Activated CD4-positive, alpha-beta memory T cell treated with anti-CD3 and anti-CD28 coated beads, Interleukin-2, amount 10 ng/mL, durations not matched to agents 7 days and 5 days (primary cell): ENCODE measurements around the gene CLPTM1L. TPM values are rescaled to one million over a fixed set of nuclear protein-coding genes. Genes with fewer than 3 reads are reported as not detected.
"Not testable (repeated sequence)": the region's sequence is repeated elsewhere in the genome, so short reads cannot be mapped to it uniquely, and the experiment has no call there.

ENCODE experiments used
- CTCF ChIA-PET: fragments of 350-600 bp; sonication (Branson Sonifier 250); formaldehyde crosslinking; loops from one replicate; lab custom pipeline; 2021; ENCODE audit warnings: antibody characterized with exemption, inconsistent platforms; lab: Charles Lee
- POLR2A ChIA-PET: fragments of 350-600 bp; sonication (Branson Sonifier 250); formaldehyde crosslinking; loops from one replicate; lab custom pipeline; 2021; ENCODE audit warnings: antibody characterized with exemption; lab: Charles Lee
- DNase-seq: peaks from one replicate; pipeline ENCODE4 v3.0.0-alpha.2; 2020
- H3K27ac Mint-ChIP-seq: one replicate; pipeline ENCODE4 v1.8.0; 2021; ENCODE audit warnings: mild to moderate bottlenecking, mixed read lengths
- H3K27me3 Mint-ChIP-seq: one replicate; pipeline ENCODE4 v1.8.0; 2021; ENCODE audit warnings: mixed read lengths
- H3K36me3 Mint-ChIP-seq: one replicate; pipeline ENCODE4 v1.8.0; 2021; ENCODE audit warnings: low read depth, mixed read lengths
- H3K4me1 Mint-ChIP-seq: one replicate; pipeline ENCODE4 v1.8.0; 2021; ENCODE audit warnings: mixed read lengths
- H3K4me3 Mint-ChIP-seq: one replicate; pipeline ENCODE4 v1.8.0; 2021; ENCODE audit warnings: mild to moderate bottlenecking, mixed read lengths
- H3K9me3 Mint-ChIP-seq: one replicate; pipeline ENCODE4 v1.8.0; 2021; ENCODE audit warnings: mixed read lengths
- total RNA-seq, 2 experiments: library from RNA; stranded (reverse); gene quantifications; one replicate each; pipeline ENCODE4 v1.2.3, GENCODE V29; 2021

CLPTM1L gene
- total RNA-seq, 2 experiments from 2014 or later: 99.7 to 101 TPM

DNA sequence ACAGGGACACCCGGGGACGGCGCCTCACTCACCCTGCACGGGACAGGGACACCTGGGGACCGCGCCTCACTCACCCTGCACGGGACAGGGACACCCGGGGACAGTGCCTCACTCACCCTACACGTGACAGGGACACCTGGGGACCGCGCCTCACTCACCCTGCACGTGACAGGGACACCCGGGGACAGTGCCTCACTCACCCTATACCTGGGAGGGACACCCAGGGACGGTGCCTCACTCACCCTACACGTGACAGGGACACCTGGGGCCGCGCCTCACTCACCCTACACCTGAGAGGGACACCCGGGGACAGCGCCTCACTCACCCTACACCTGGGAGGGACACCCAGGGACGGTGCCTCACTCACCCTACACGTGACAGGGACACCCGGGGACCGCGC lies 53.9 kb downstream of the CLPTM1L start:
- H3K4me3 Mint-ChIP-seq, H3K36me3 Mint-ChIP-seq, POLR2A ChIA-PET, H3K27ac Mint-ChIP-seq, H3K9me3 Mint-ChIP-seq, DNase-seq, H3K27me3 Mint-ChIP-seq, H3K4me1 Mint-ChIP-seq, CTCF ChIA-PET: not testable (repeated sequence)

DNA sequence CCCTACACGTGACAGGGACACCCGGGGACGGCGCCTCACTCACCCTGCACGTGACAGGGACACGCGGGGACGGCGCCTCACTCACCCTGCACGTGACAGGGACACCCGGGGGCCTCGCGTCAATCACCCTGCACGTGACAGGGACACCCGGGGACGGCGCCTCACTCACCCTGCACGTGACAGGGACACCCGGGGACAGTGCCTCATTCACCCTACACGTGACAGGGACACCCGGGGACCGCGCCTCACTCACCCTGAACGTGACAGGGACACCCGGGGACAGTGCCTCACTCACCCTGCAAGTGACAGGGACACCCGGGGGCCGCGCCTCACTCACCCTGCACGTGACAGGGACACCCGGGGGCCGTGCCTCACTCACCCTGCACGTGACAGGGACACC lies 55.3 kb downstream of the CLPTM1L start:
- DNase-seq, H3K9me3 Mint-ChIP-seq, H3K36me3 Mint-ChIP-seq, CTCF ChIA-PET, H3K27ac Mint-ChIP-seq, H3K27me3 Mint-ChIP-seq, POLR2A ChIA-PET, H3K4me3 Mint-ChIP-seq, H3K4me1 Mint-ChIP-seq: not testable (repeated sequence)

DNA sequence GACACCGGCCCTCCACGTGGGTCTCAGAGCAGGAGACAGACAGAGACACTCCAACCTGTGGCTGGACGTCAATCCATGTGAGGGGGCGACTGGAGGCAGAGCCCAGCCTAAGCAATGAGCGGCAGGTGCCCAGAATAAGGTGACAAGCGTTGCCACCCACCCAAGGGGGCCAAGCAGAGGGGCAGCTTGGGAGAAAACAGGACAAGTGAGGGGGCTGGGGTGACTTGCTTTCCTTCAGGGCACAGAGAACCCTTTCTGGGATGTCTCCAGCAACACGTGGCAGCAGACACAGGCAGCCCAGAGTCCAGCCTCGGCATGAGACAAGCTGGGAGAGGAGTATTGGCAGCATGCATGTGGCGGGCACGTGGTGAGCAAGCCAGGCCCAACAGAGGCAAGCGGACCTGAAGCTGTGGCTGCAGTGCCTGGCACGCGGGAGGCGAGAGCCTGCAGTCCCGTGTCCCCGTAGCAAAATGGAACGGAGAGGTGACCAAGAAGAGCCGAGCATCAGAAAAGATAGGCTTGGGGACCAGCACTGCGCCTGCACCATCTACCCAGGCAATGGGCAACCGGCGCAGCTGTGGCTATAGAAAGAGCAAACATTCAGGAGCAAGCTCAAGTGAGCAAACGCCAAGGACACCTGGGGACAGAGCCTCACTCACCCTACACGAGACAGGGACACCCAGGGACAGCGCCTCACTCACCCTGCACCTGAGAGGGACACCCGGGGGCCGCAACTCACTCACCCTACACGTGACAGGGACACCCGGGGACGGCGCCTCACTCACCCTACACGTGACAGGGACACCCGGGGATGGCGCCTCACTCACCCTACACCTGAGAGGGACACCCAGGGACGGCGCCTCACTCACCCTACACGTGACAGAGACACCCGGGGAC lies 56.2 kb downstream of the CLPTM1L start:
- ChIA-PET POLR2A (no interaction called here), CTCF (no interaction called here)
- DNase-seq: no peak
- Mint-ChIP-seq H3K27me3 (no peaks in the 10 kb centered on the region), H3K9me3 (peaks cover 4% of the 10 kb centered on the region), H3K4me1 (peaks cover 4% of the 10 kb centered on the region), H3K36me3 (peaks cover 8% of the 10 kb centered on the region), H3K27ac (no peak overlapping the region), H3K4me3 (no peak overlapping the region)

DNA sequence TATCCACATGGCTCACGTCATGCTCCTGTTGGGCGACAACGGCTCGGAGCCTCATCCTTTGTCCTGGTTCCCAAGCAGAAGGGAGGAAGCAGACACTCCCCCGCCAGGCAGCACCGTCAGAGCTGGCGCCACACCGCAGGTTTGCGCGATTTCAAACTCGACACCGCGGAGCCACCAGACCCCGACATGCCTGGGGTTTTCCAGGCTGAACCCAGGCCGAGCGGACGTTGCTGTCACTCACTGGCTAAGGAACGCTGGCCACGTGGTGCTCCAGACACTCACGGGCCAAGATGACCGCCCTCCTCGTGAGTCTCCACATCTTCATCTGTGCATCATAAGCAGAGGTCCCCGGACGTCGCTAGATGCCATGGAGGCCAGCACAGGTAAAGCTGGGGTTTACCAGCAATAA lies 59.0 kb downstream of the CLPTM1L start:
- POLR2A ChIA-PET: no interaction called here
- peaks cover 4% of the 10 kb centered on the region for H3K9me3 Mint-ChIP-seq
- H3K27ac Mint-ChIP-seq: no peak overlapping the region
- peaks cover 8% of the 10 kb centered on the region for H3K36me3 Mint-ChIP-seq
- no peak overlapping the region for H3K4me3 Mint-ChIP-seq
- CTCF ChIA-PET: no interaction called here
- no peaks in the 10 kb centered on the region for H3K27me3 Mint-ChIP-seq
- peaks cover 1% of the 10 kb centered on the region for H3K4me1 Mint-ChIP-seq
- DNase-seq: no peak

DNA sequence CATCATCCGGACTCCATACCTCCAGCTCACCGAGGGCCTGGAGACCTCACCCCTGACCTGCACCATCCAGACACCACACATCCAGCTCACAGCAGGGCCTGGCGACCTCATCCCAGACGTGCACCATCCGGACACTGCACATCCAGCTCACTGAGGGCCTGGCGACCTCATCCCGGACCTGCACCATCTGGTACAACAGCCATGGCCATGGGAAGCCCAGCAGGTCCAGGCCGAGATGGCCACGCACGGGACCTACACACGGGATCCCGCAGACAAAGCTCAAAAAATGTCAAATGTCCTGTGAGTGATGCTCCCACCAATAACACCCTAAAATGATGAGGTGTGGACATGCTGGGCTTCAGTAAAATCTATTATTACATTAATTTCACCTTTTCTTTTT lies 59.8 kb downstream of the CLPTM1L start:
- Mint-ChIP-seq H3K27ac (no peak overlapping the region), H3K36me3 (peaks cover 8% of the 10 kb centered on the region), H3K27me3 (no peaks in the 10 kb centered on the region), H3K4me1 (peaks cover 1% of the 10 kb centered on the region), H3K9me3 (peaks cover 4% of the 10 kb centered on the region), H3K4me3 (no peak overlapping the region)
- CTCF ChIA-PET: no interaction called here
- POLR2A ChIA-PET: no interaction called here
- DNase-seq: no peak

DNA sequence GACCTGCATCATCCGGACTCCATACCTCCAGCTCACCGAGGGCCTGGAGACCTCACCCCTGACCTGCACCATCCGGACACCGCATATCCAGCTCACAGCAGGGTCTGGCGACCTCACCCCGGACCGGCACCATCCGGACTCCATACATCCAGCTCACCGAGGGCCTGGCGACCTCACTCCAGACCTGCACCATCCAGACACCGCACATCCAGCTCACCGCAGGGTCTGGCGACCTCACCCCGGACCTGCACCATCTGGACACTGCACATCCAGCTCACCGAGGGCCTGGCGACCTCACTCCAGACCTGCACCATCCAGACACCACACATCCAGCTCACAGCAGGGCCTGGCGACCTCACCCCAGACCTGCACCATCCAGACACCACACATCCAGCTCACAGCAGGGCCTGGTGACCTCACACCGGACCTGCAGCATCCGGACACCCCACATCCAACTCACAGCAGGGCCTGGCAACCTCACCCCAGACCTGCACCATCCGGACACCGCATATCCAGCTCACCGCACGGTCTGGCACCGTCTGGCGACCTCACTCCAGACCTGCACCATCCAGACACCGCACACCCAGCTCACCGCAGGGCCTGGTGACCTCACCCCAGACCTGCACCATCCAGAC lies 60.4 kb downstream of the CLPTM1L start:
- H3K4me3 Mint-ChIP-seq, H3K9me3 Mint-ChIP-seq, H3K27me3 Mint-ChIP-seq, POLR2A ChIA-PET, H3K4me1 Mint-ChIP-seq, H3K27ac Mint-ChIP-seq, DNase-seq, CTCF ChIA-PET, H3K36me3 Mint-ChIP-seq: not testable (repeated sequence)

DNA sequence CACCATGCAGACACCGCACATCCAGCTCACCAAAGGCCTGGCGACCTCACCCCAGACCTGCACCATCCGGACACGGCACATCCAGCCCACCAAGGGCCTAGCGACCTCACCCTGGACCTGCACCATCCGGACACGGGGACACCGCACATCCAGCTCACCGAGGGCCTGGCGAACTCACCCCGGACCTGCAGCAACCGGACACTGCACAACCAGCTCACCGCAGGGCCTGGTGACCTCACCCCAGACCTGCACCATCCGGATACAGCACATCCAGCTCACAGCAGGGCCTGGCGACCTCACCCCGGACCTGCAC lies 61.2 kb downstream of the CLPTM1L start:
- DNase-seq, H3K4me1 Mint-ChIP-seq, CTCF ChIA-PET, POLR2A ChIA-PET, H3K4me3 Mint-ChIP-seq, H3K9me3 Mint-ChIP-seq, H3K27ac Mint-ChIP-seq, H3K36me3 Mint-ChIP-seq, H3K27me3 Mint-ChIP-seq: not testable (repeated sequence)

DNA sequence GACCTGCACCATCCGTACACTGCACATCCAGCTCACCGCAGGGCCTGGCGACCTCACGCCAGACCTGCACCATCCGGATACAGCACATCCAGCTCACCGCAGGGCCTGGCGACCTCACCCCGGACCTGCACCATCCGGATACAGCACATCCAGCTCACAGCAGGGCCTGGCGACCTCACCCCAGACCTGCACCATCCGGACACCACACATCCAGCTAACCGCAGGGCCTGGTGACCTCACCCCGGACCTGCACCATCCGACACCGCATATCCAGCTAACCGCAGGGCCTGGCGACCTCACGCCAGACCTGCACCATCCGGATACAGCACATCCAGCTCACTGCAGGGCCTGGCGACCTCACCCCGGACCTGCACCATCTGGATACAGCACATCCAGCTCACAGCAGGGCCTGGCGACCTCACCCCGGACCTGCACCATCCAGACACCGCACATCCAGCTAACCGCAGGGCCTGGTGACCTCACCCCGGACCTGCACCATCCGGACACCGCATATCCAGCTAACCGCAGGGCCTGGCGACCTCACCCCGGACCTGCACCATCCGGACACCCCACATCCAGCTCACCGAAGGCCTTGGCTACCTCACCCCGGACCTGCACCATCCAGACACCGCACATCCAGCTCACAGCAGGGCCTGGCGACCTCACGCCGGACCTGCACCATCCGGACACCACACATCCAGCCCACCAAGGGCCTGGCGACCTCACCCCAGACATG lies 61.7 kb downstream of the CLPTM1L start:
- H3K27ac Mint-ChIP-seq, H3K27me3 Mint-ChIP-seq, H3K36me3 Mint-ChIP-seq, H3K4me1 Mint-ChIP-seq, H3K9me3 Mint-ChIP-seq, H3K4me3 Mint-ChIP-seq, DNase-seq, CTCF ChIA-PET, POLR2A ChIA-PET: not testable (repeated sequence)

DNA sequence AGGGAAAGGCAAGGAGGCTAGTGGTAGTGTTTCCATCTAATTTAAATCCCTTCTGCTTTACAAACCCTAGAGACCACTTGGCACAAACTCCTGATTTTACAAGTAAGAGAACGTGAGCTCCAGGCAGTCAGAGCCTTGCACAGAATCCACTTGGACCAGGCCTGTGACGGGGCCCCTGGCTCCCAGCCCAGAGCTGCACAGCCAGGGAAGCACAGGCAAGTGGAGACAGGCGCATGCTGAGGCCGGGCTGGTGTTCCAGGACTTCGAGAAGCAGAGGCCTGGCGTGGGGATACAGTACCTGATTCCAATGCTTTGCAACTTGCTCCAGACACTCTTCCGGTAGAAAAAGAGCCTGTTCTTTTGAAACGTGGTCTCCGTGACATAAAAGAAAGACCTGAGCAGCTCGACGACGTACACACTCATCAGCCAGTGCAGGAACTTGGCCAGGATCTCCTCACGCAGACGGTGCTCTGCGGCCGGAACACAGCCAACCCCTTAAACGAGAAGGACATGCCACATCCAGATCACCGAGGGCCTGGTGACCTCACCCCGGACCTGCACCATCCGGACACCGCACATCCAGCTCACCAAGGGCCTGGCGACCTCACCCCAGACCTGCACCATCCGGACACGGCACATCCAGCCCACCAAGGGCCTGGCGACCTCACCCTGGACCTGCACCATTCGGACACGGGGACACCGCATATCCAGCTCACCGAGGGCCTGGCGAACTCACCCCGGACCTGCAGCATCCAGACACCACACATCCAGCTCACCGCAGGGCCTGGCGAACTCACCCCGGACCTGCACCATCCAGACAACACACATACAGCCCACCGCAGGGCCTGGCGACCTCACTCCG lies 62.5 kb downstream of the CLPTM1L start:
- Mint-ChIP-seq H3K4me3 (no peak overlapping the region), H3K9me3 (peaks cover 3% of the 10 kb centered on the region), H3K27me3 (no peaks in the 10 kb centered on the region), H3K36me3 (peaks cover under 1% of the 10 kb centered on the region), H3K4me1 (no peaks in the 10 kb centered on the region), H3K27ac (no peak overlapping the region)
- no peak for DNase-seq
- ChIA-PET CTCF (no interaction called here), POLR2A (no interaction called here)

DNA sequence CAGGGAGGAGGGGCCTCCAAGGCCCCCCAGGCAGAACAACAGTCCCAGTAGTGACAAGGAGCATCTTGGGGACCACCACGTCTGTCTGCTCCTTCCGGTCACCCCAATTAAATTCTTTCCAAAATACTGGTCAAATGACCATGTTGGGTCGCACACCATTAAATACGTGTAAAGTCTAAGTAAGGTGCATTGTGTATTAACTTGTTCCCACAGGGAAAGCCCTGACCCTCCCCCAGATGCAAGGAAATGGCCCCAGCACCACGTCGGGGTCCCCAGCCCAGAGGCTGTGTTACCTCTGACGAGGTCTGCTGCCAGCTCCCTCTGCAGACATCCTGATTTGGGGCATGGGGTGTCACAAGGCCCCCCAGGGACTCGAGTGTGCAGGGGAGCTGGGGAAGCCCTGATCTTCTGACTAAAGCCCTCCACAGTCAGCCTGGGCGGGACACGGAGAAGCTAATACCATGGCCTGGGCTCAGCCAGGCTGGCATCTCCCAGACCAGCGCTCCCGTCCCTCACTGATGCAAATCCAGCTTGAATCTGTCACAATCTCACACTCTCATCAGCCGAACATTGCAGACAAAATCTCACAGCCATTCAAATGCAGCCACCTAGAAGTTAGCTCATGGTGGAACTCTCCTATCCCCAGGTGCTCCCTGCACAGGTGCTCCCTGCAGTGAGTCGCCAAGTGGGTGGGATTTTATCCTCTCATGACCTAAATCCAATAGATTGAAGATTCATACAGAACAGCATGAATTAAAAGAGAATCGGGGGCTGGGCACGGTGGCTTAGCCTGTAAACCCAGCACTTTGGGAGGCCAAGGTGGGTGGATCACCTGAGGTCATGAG lies 63.6 kb downstream of the CLPTM1L start:
- Mint-ChIP-seq H3K4me1 (no peaks in the 10 kb centered on the region), H3K4me3 (no peak overlapping the region), H3K27me3 (no peaks in the 10 kb centered on the region), H3K27ac (no peak overlapping the region), H3K9me3 (peaks cover 3% of the 10 kb centered on the region), H3K36me3 (no peaks in the 10 kb centered on the region)
- ChIA-PET POLR2A (no interaction called here), CTCF (no interaction called here)
- no peak for DNase-seq

DNA sequence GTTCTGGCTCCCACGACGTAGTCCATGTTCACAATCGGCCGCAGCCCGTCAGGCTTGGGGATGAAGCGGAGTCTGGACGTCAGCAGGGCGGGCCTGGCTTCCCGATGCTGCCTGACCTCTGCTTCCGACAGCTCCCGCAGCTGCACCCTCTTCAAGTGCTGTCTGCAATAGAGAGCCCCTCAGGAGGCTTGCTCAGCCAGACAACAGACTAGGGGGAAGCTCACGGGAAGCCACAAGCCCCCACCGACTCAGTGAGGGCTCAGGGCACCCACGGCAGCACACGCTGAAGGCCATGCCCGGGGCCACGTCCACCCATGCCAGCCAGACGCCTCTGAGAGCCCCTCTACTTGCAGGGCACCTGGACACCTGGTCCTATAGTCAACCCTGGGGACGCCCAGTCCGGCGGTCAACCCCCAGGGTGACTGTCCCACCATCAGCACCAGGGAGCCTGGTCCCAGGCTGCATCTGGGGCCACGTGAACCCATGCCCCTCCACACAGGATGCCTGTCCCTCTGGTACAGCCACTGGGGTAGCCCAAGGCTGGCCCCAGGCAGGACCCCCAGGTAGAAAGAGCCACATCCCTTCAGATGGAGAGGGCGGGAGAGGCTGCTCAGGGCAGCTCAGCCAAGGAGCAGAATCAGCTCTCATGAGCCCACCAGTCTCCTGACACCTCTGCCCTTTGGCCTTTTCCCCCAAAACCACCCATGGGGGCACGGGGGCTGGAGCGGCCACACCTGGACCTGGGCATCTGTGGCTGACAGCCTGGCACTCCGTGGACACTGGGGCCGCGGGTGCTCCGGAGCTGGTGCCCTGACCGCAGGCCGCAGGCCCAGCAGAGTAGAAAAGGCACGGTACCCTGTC lies 64.5 kb downstream of the CLPTM1L start:
- DNase-seq: no peak
- POLR2A ChIA-PET: no interaction called here
- H3K4me1 Mint-ChIP-seq: no peaks in the 10 kb centered on the region
- CTCF ChIA-PET: no interaction called here
- H3K27me3 Mint-ChIP-seq: no peaks in the 10 kb centered on the region
- no peaks in the 10 kb centered on the region for H3K36me3 Mint-ChIP-seq
- H3K9me3 Mint-ChIP-seq: peaks cover 3% of the 10 kb centered on the region
- H3K27ac Mint-ChIP-seq: no peak overlapping the region
- H3K4me3 Mint-ChIP-seq: no peak overlapping the region
